ENCODE data around the gene DNM1. TPM values are rescaled to one million over a fixed set of nuclear protein-coding genes. Genes with fewer than 3 reads are reported as not detected.

Gene DNM1
- total and polyA plus RNA-seq, 10 of the 15 experiments (the other 5 are each of a cell fraction or from before 2014, with no cell fraction given) = 0.06 to 0.67 (median 0.19) TPM; not detected in 3

DNA sequence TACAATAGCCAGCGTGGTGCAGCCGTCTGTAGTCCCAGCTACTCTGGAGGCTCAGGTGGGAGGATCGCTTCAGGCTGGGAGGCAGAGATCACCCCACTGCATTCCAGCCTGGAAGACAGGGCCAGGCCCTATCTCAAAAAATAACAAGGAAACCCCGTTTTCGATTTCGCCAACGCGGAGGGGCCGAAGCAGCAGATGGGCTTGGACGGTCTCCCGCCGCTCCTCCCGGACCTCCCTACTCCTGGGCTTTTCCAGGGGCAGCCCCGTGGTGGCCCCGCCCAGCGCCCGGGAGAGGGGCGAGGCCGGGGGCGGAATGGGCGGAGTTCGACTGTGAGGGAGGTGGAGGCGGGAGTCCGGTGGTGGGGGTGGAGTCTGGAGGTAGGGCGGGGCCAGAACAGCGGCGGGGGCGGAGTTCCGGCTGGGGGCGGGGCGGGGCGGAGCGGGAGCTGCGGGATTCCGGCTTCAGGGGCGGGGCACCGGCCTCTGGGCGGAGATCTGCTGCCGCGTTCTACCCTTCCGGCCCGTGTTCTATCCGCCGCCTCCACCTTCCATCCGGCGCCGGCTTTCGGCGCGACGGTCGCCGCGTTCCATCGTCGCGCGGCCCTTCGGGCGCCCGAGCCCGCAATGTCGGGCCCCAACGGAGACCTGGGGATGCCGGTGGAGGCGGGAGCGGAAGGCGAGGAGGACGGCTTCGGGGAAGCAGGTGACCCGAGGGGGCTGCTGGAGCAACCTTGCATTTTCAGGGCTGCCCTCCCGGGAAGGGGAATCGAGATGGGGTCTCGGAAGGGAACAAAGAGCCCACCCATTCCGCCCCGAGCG is 43.2 kb upstream of the DNM1 start, which contains the start of gene BBLN (continued):
- TF ChIP-seq, protein P1, sequence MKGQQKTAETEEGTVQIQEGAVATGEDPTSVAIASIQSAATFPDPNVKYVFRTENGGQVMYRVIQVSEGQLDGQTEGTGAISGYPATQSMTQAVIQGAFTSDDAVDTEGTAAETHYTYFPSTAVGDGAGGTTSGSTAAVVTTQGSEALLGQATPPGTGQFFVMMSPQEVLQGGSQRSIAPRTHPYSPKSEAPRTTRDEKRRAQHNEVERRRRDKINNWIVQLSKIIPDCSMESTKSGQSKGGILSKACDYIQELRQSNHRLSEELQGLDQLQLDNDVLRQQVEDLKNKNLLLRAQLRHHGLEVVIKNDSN (IDR thresholded peaks at IDR 0.05; ENCODE audit: borderline replicate concordance, extremely low read length, insufficient read depth, low read depth, low read length) = no peak
- TF ChIP-seq NR2C1 (IDR thresholded peaks at IDR 0.05) (no peak), IKZF2 (IDR thresholded peaks at IDR 0.05) (peak; percentile 77 to 84), PAX8 (IDR thresholded peaks at IDR 0.05) (no peak), SIX5 (IDR thresholded peaks at IDR 0.05; ENCODE audit: low read depth, low read length, severe bottlenecking) (no peak), HDGF (IDR thresholded peaks at IDR 0.05) (no peak), SREBF2 (IDR thresholded peaks at IDR 0.05; ENCODE audit: low read length) (no peak), CHD1 (IDR thresholded peaks at IDR 0.05; ENCODE audit: low read depth, low read length) (no peak), ETV6 (conservative IDR thresholded peaks at IDR 0.05 in 1 of 2, IDR thresholded peaks at IDR 0.05 in 1 of 2; ENCODE audit: borderline replicate concordance in 1 of 2, low read depth in 1 of 2) (no peak), DPF2 (IDR thresholded peaks at IDR 0.05) (peak; percentile 33; the same call in 1 of the 2 replicates), ZNF24 (IDR thresholded peaks at IDR 0.05) (no peak), BCL11A (IDR thresholded peaks at IDR 0.05; ENCODE audit: low read depth, low read length) (no peak), FOXK2 (IDR thresholded peaks at IDR 0.05) (no peak; the same call in 1 of the 2 replicates), EP300 (IDR thresholded peaks at IDR 0.05; ENCODE audit: borderline replicate concordance in 1 of 2, control insufficient read depth in 1 of 2, low read depth in 2 of 2, low read length in 2 of 2) (no peak), NFYB (IDR thresholded peaks at IDR 0.05; ENCODE audit: insufficient read depth, low read depth, low read length) (no peak), KLF5 (IDR thresholded peaks at IDR 0.05; ENCODE audit: partially characterized antibody) (no peak), YBX1 (IDR thresholded peaks at IDR 0.05) (no peak), ZZZ3 (IDR thresholded peaks at IDR 0.05; ENCODE audit: control insufficient read depth, insufficient read length, low read depth) (no peak)
- TF ChIP-seq, protein P2, sequence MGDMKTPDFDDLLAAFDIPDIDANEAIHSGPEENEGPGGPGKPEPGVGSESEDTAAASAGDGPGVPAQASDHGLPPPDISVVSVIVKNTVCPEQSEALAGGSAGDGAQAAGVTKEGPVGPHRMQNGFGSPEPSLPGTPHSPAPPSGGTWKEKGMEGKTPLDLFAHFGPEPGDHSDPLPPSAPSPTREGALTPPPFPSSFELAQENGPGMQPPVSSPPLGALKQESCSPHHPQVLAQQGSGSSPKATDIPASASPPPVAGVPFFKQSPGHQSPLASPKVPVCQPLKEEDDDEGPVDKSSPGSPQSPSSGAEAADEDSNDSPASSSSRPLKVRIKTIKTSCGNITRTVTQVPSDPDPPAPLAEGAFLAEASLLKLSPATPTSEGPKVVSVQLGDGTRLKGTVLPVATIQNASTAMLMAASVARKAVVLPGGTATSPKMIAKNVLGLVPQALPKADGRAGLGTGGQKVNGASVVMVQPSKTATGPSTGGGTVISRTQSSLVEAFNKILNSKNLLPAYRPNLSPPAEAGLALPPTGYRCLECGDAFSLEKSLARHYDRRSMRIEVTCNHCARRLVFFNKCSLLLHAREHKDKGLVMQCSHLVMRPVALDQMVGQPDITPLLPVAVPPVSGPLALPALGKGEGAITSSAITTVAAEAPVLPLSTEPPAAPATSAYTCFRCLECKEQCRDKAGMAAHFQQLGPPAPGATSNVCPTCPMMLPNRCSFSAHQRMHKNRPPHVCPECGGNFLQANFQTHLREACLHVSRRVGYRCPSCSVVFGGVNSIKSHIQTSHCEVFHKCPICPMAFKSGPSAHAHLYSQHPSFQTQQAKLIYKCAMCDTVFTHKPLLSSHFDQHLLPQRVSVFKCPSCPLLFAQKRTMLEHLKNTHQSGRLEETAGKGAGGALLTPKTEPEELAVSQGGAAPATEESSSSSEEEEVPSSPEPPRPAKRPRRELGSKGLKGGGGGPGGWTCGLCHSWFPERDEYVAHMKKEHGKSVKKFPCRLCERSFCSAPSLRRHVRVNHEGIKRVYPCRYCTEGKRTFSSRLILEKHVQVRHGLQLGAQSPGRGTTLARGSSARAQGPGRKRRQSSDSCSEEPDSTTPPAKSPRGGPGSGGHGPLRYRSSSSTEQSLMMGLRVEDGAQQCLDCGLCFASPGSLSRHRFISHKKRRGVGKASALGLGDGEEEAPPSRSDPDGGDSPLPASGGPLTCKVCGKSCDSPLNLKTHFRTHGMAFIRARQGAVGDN (IDR thresholded peaks at IDR 0.05) = no peak
- TF ChIP-seq, protein P3, sequence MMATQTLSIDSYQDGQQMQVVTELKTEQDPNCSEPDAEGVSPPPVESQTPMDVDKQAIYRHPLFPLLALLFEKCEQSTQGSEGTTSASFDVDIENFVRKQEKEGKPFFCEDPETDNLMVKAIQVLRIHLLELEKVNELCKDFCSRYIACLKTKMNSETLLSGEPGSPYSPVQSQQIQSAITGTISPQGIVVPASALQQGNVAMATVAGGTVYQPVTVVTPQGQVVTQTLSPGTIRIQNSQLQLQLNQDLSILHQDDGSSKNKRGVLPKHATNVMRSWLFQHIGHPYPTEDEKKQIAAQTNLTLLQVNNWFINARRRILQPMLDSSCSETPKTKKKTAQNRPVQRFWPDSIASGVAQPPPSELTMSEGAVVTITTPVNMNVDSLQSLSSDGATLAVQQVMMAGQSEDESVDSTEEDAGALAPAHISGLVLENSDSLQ (IDR thresholded peaks at IDR 0.05) = no peak
- TF ChIP-seq, protein P4, sequence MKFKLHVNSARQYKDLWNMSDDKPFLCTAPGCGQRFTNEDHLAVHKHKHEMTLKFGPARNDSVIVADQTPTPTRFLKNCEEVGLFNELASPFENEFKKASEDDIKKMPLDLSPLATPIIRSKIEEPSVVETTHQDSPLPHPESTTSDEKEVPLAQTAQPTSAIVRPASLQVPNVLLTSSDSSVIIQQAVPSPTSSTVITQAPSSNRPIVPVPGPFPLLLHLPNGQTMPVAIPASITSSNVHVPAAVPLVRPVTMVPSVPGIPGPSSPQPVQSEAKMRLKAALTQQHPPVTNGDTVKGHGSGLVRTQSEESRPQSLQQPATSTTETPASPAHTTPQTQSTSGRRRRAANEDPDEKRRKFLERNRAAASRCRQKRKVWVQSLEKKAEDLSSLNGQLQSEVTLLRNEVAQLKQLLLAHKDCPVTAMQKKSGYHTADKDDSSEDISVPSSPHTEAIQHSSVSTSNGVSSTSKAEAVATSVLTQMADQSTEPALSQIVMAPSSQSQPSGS (IDR thresholded peaks at IDR 0.05; ENCODE audit: low read length) = no peak
- TF ChIP-seq, protein P5, sequence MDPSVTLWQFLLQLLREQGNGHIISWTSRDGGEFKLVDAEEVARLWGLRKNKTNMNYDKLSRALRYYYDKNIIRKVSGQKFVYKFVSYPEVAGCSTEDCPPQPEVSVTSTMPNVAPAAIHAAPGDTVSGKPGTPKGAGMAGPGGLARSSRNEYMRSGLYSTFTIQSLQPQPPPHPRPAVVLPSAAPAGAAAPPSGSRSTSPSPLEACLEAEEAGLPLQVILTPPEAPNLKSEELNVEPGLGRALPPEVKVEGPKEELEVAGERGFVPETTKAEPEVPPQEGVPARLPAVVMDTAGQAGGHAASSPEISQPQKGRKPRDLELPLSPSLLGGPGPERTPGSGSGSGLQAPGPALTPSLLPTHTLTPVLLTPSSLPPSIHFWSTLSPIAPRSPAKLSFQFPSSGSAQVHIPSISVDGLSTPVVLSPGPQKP (IDR thresholded peaks at IDR 0.05; ENCODE audit: low read depth, low read length) = peak; percentile 30; the same call in 1 of the 2 replicates
